ENCODE measurements around the gene ULK4. TPM values are rescaled to one million over a fixed set of nuclear protein-coding genes. Genes with fewer than 3 reads are reported as not detected.

ULK4 gene
- total RNA-seq (2022) (4.2 and 4.6 TPM in 2 replicates), Bru-seq, nascent RNA (percentile 43 among the genes with signal in this experiment), BruChase-seq, experiment 1, labeled RNA remaining after a 2-hour chase (percentile 42 among the genes with signal in this experiment), BruChase-seq, experiment 2, labeled RNA remaining after a 6-hour chase (percentile 36 among the genes with signal in this experiment)
- long read RNA-seq, partial matches to known transcripts: 0 of 1 reads
- long read RNA-seq, other reads (novel, unspliced or antisense): 1 of 1 reads

DNA sequence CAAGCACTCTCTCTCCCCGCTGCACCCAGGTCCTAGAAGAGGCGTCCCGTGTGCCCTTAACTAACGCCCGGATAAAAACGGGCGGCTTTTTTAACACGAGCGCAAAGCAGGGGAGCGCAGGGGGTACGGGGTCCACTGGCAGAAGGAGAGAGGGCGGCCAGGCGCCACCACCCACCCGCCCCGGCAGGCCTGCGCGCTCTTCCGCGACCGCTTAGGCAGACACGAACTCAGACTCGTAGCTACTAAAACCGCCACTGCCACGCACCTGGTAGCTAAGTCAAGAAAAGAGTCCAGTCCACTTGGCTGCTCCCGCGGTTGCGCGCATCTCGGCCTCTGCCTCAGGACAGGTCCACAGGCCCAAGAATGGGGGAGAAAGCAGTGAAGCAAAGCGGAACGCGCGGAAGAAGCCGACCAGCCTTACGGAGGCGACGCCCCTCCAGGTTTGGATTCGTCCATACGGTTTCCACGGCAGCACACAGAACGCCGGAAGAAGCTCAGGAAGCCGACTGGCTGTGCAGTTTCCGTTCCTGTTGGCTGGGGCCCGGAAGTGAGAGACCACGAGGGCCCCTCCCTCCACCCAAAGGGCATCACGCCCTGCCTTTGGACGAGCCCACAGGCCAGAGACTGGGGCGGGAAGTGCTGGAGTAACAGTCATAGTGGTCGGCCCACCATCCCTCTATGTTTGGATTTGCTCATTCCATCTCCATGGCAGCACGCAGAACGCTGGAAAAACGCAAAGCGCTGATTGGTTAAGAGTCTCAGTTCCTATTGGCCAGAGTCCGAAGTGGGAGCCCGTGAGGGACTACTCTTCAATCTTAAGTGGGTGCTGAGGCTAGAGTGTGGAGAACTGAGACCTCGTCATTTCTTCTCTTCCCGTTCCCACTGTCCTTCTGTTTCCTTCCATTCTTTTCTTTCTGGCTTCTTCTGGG lies at the start of gene ULK4:
Gene ULK4 (minus strand): TSS at position 353 of the 929 bp plus-strand sequence. CDS start 7,344 bp downstream, outside the sequence.
- TF ChIP-seq, protein P1, sequence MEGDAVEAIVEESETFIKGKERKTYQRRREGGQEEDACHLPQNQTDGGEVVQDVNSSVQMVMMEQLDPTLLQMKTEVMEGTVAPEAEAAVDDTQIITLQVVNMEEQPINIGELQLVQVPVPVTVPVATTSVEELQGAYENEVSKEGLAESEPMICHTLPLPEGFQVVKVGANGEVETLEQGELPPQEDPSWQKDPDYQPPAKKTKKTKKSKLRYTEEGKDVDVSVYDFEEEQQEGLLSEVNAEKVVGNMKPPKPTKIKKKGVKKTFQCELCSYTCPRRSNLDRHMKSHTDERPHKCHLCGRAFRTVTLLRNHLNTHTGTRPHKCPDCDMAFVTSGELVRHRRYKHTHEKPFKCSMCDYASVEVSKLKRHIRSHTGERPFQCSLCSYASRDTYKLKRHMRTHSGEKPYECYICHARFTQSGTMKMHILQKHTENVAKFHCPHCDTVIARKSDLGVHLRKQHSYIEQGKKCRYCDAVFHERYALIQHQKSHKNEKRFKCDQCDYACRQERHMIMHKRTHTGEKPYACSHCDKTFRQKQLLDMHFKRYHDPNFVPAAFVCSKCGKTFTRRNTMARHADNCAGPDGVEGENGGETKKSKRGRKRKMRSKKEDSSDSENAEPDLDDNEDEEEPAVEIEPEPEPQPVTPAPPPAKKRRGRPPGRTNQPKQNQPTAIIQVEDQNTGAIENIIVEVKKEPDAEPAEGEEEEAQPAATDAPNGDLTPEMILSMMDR (IDR thresholded peaks at IDR 0.05; ENCODE audit: insufficient read depth in 1 of 2, low read depth in 1 of 2, low read length in 1 of 2, severe bottlenecking in 1 of 2, unreplicated experiment in 1 of 2): no peak
- Histone ChIP-seq H3K27me3 (replicated peaks; ENCODE audit: control insufficient read depth, insufficient read depth, low read length) (no peaks in the 10 kb centered on the region), H3K36me3 (ENCODE audit: control insufficient read depth, insufficient read depth, low read length) (no peaks in the 10 kb centered on the region), H3K4me1 (peaks cover 5% of the 10 kb centered on the region; the same call in 1 of the 2 replicates), H3K4me3 (ENCODE audit: low read depth, low read length) (peak within 1 kb of the TSS; percentile 61), H3K9me3 (no peaks in the 10 kb centered on the region)
- Mint-ChIP-seq H3K27ac (ENCODE audit: unreplicated experiment) (peak within 1 kb of the TSS; percentile 98), H3K4me1 (ENCODE audit: low read depth, unreplicated experiment) (peaks cover 7% of the 10 kb centered on the region), H3K27me3 (ENCODE audit: insufficient read depth, unreplicated experiment) (no peaks in the 10 kb centered on the region), H3K36me3 (ENCODE audit: insufficient read depth, unreplicated experiment) (peaks cover 14% of the 10 kb centered on the region), H3K9me3 (ENCODE audit: unreplicated experiment) (no peaks in the 10 kb centered on the region), H3K4me3 (ENCODE audit: unreplicated experiment) (peak within 1 kb of the TSS; percentile 99)
- CTCF ChIA-PET: interaction anchor here (0.6 to 1.0 kb wide), 3 partner anchors 137 to 268 kb away, joined by 3 read pairs; no protein-coding TSS in a partner anchor
- intact Hi-C loops (cut with micrococcal nuclease; ENCODE audit: unreplicated experiment): loop anchor here (1.0 to 2.0 kb wide), 3 partner anchors 29 to 137 kb away; no protein-coding TSS in a partner anchor
- POLR2A ChIA-PET: interaction anchor here (0.6 to 0.9 kb wide), 3 partner anchors 38 to 541 kb away, joined by 3 to 16 read pairs (median 5); partner anchors contain the start of gene VIPR1
- DNase-seq: peak; percentile 97 to 98
- BruUV-seq (replicated peaks): no TSS peak

DNA sequence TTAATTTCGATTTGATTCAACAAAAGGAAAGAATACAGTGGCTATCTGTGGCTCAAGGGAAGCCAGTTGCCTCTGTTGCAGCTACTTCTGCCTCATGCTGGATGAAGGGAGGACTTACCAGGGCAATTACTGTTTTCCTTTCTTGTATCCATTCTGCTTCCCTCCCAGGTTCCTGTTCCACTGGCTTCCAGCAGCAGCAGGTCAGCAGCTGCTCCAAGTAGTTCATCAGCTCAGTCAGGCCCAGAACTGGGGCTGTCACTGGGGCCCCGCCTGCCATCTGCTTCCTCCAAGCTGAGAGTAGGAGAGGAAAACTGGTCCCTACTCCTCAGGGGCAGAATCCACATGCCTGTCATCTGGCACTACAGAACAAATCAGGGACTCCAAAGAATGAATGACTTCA lies 48.6 kb upstream of the ULK4 start:
- TF ChIP-seq, protein P1 (IDR thresholded peaks at IDR 0.05; ENCODE audit: insufficient read depth in 1 of 2, low read depth in 1 of 2, low read length in 1 of 2, severe bottlenecking in 1 of 2, unreplicated experiment in 1 of 2): no peak
- H3K36me3 Mint-ChIP-seq (ENCODE audit: insufficient read depth, unreplicated experiment): peaks cover under 1% of the 10 kb centered on the region
- ChIA-PET POLR2A (no interaction called here), CTCF (no interaction called here)
- H3K4me1 Mint-ChIP-seq (ENCODE audit: low read depth, unreplicated experiment): peaks cover 21% of the 10 kb centered on the region
- H3K4me3 Mint-ChIP-seq (ENCODE audit: unreplicated experiment): no peak overlapping the region
- Histone ChIP-seq H3K36me3 (ENCODE audit: control insufficient read depth, insufficient read depth, low read length) (no peaks in the 10 kb centered on the region), H3K27me3 (replicated peaks; ENCODE audit: control insufficient read depth, insufficient read depth, low read length) (no peaks in the 10 kb centered on the region; the same call in 1 of the 2 replicates), H3K4me1 (0 out of 2 replicates have a peak, but pooled peaks cover 9% of the 10 kb centered on the region), H3K9me3 (no peaks in the 10 kb centered on the region), H3K4me3 (ENCODE audit: low read depth, low read length) (no peak overlapping the region)
- intact Hi-C loops (cut with micrococcal nuclease; ENCODE audit: unreplicated experiment): no loop called here
- H3K9me3 Mint-ChIP-seq (ENCODE audit: unreplicated experiment): no peaks in the 10 kb centered on the region
- no peak for DNase-seq
- no TSS peak for BruUV-seq (replicated peaks)
- no peak overlapping the region for H3K27ac Mint-ChIP-seq (ENCODE audit: unreplicated experiment)
- H3K27me3 Mint-ChIP-seq (ENCODE audit: insufficient read depth, unreplicated experiment): no peaks in the 10 kb centered on the region

DNA sequence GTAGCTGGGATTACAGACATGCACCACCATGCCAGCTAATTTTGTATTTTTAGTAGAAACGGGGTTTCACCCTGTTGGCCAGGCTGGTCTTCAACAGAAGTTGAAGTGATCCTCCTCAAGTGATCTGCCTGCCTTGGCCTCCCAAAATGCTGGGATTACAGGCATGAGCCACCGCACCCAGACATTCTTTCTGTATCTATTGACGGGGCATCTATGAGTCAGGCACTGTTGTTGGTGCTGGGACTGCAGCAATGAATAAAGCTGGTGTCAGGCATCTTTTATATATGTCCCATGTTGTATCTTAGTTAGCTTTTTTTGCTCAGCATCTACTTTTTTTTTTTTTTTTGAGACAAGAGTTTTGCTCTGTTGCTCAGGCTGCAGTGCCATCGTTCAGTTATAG lies 47.6 kb upstream of the ULK4 start:
- no peak for DNase-seq
- Histone ChIP-seq H3K4me3 (ENCODE audit: low read depth, low read length) (no peak overlapping the region), H3K36me3 (ENCODE audit: control insufficient read depth, insufficient read depth, low read length) (no peaks in the 10 kb centered on the region), H3K4me1 (peaks cover 4% of the 10 kb centered on the region), H3K27me3 (replicated peaks; ENCODE audit: control insufficient read depth, insufficient read depth, low read length) (no peaks in the 10 kb centered on the region; the same call in 1 of the 2 replicates), H3K9me3 (no peaks in the 10 kb centered on the region)
- TF ChIP-seq, protein P1 (IDR thresholded peaks at IDR 0.05; ENCODE audit: insufficient read depth in 1 of 2, low read depth in 1 of 2, low read length in 1 of 2, severe bottlenecking in 1 of 2, unreplicated experiment in 1 of 2): no peak
- H3K4me1 Mint-ChIP-seq (ENCODE audit: low read depth, unreplicated experiment): peaks cover 17% of the 10 kb centered on the region
- ChIA-PET CTCF (no interaction called here), POLR2A (no interaction called here)
- no peak overlapping the region for H3K27ac Mint-ChIP-seq (ENCODE audit: unreplicated experiment)
- H3K9me3 Mint-ChIP-seq (ENCODE audit: unreplicated experiment): no peaks in the 10 kb centered on the region
- intact Hi-C loops (cut with micrococcal nuclease; ENCODE audit: unreplicated experiment): no loop called here
- no TSS peak for BruUV-seq (replicated peaks)
- H3K36me3 Mint-ChIP-seq (ENCODE audit: insufficient read depth, unreplicated experiment): peaks cover 5% of the 10 kb centered on the region
- no peak overlapping the region for H3K4me3 Mint-ChIP-seq (ENCODE audit: unreplicated experiment)
- H3K27me3 Mint-ChIP-seq (ENCODE audit: insufficient read depth, unreplicated experiment): no peaks in the 10 kb centered on the region
